HG02852 (cell line): ENCODE measurements around the gene LAMA3.

ENCODE experiments used
- ATAC-seq: cut with Tn5 transposase; IDR thresholded peaks from one replicate; pipeline ENCODE4 v1.9.1; 2021; ENCODE audit warnings: mild to moderate bottlenecking, moderate library complexity; ENCODE audit not compliant: unreplicated experiment

Gene LAMA3

DNA sequence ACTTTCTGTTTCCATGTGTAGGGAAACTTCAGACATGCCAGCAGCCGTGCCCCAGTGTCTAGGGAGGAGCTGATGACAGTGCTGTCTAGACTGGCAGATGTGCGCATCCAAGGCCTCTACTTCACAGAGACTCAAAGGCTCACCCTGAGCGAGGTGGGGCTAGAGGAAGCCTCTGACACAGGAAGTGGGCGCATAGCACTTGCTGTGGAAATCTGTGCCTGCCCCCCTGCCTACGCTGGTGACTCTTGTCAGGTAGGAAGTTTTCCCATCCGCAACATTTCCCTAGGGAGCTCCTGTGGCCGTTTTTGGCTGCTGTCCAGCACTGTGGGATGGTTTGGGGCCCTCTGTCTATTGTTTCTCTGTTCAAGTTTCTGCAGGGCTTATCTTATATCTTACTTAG lies 182.2 kb downstream of the LAMA3 start:
- no peak for ATAC-seq

DNA sequence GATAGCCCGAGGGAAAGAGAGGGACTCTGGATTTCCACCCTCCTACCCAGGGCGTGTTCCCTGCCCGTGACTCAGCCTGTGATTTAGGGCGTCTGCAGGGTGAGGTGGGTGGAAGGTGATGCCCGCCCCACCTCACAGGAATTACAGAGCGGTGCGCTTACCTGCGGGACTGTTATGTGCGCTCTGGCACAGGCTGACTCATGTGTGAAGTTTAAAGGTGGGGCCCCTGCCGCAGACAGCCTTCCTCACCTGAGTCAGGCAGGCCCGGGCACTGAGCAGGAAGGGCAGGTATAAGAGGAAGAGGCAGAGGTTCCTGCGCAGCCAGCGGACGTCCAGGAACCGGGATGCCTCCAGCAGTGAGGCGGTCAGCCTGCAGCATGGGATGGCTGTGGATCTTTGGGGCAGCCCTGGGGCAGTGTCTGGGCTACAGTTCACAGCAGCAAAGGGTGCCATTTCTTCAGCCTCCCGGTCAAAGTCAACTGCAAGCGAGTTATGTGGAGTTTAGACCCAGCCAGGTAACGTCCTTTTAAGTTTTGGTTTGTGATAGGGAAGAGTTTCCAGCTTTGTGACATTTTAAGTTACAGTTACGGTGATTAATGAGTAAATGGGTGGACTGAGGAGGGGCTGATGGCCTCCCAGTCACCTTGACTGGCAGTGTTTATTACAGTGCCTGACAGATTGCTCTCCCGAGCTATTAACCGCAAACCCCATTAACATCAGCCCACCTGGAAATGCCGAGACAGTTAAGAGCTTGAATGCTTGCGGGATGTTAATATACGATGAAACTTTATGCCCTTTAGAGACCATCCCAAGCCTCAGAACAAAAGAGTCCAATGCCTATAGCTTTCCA lies 183.7 kb downstream of the LAMA3 start:
- no peak for ATAC-seq

DNA sequence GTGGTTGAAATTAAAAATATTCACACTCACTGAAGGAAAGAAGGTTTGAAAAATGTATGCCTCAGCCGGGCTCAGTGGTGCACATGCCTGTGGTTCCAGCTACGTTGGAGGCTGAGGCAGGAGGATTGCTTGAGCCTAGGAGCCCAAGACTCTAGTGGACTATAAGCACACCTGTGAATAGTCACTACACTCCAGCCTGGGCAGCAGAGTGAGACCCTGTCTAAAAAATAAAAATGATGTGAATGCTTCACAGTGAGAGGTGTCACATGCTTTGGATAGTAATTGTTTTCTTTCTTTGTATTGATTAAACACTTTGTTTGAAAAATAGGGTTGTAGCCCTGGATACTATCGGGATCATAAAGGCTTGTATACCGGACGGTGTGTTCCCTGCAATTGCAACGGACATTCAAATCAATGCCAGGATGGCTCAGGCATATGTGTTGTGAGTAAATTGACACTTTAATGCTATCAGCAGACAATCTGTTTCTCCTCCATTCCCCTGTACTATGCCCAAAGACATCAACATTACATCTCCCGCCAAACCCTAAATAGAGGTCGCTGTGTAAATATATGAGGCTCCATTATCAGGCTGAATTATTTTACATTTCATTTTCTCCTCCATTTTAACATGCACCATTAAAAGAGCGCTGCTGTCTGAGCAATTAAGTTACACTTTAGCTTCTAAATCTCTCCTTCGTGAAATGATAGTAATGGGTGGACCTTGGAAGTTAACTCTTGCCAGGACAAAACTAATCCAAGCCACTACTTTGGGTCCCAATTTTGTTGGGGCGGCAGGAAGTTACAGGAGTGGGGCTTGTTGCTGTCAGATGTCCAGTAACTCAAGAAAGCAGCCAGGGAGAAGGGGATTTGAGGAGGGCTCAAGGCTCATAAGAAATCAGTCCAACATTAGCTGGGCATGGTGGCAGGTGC lies 187.0 kb downstream of the LAMA3 start:
- ATAC-seq: no peak

DNA sequence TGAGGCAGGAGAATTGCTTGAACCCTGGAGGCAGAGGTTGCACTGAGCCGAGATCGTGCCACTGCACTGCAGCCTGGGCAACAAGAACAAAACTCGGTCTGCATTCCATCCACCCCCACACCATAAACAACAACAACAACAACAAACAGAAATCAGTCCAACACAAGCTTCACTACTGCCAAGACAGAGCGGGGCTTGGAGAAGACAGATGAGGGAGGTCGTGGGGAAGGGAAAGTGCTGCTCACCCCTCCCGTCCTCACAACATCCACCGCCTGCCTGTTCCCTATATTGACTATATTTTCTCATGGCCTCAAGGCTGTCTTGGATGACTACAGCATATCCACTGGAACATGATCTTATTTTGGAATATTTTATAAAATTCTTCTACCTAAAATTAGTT lies 187.7 kb downstream of the LAMA3 start:
- ATAC-seq: no peak

DNA sequence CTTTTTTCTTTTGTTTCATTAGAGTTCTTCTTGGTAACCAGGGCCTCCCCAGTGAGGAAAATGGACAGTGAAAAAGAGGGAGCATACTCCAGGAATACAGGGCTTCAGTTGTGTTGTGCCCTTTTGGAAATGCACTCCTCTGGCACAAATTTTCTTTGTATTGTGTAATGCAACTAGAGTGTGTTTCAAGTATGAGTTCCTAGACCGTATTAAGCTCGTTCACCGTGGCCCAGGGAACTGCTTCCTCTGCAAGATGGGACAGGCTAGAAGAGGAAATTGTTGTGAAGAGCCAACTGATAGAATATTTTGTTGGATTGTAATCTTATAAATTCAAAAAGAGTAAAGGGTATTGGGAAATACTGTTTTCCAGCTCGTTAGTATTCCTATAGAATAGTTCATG lies 188.1 kb downstream of the LAMA3 start:
- no peak for ATAC-seq

DNA sequence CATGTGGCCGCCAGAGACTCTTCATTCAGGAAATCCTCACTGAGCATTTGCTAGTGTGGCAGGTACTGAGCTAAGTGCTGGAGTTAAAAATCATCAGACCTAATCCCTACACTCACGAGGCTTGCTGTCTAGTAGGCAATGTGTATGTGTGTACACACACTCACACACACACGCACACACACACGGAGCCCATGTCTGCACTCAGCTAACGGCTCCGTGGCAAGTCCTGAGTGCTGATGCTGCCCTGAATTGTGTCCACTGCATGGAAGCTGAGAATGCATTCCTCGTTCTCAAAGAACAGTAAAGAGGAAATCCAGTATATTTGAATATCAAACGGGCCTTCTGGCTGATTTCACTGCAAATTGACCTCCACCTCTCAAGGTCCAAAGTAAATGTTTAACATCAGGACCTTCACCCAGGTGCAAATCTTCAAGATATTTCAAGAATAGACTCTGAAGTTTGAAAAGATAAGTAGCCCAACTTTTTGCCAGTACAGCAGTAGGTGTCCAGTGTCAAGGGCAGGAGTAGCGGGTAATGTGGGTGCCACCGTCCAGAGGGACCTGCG lies 189.2 kb downstream of the LAMA3 start:
- ATAC-seq: no peak

DNA sequence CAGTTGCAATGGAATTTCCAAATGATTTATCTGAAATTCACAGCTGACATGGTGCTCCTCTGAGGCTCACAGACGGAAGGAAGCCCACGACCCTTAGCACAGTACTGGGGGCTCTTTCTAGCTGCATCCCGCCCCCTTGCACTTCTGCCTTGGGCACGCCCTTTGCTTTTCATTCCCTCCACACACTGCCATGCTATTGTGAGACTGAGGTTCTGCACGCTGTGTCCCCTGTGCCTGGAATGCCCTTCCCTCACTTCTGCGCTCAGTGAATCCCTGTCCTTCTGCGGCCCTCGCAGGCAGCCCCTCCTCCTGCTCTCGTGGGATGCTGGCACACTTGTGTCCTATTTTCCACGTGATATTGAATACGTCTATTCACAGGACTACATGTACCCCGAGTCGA lies 189.9 kb downstream of the LAMA3 start:
- no peak for ATAC-seq

DNA sequence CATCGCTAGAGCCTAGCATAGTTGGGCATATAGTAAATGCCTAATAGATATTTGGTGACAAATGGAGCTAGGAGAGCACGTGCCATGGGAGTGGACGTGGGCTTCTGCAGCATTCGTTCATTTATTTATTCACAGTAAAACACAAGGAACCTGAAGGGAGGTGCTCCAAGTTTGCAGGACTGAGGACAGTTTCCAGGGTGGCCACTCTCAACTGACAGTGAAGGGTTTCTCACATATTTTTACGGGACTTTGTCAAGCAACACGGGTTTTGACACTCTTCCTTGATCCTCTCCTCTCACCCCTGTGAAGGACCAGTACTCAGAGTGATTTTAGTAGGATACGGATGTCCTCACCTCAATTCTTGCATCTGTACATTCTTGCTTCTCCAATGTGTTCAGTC lies 190.3 kb downstream of the LAMA3 start:
- ATAC-seq: no peak

DNA sequence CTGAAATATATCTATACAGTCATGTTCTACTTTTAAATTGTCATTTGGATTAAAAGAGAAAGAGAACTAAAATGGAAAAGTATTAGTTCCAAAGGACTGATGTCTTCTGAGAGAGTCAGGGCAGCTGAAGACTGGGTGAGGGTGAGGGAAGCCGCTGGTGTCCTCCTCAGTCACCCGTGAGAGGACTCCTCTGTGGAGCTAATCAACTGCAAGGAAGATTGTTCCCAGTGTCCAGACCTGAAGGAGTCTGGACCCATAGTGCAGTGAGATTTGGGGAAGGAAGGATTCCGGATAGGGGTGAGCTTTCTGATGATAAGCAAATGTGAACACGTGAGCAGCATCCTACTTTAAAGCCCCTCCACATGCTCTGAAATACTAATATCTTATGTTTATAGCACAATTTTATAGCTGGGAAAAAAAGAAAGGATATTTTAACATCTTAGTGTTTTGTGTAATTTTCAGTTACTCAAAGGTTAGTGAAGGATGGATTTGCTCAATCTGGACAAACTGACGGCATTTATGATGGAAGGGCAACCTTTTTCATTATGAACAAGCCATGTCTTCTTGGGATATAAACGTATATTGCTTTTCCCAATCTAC lies 190.8 kb downstream of the LAMA3 start:
- no peak for ATAC-seq

DNA sequence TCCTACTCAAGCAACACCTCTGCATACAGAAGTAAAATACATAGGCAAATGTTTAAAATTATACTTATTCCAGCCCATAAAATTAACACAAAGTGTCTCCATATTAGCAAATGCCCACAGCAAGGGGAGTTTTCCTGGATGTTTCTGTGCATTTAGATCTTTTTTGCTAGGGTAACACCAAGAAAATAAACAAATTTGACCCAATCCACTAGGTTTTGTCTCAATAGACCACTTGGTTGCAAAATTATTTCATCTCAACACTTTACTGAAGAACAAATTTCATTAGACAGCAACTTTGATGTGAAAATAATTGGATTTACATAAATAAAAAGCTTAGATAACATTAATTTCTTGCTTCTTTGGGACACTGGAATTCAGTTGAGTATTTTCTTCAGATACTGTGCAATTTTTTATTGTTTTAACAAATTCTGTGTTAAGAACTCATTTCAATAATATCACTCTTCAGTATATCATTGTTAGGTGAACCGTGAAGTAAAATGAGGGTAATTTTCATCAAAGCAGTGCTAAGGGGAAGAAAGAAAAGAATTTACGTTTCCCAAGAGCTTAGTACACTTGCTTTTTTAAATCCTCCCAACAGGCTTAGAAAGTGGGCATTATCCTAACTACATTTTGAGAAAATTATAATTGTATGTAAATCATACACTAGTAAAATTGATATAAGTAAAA lies 191.8 kb downstream of the LAMA3 start:
- no peak for ATAC-seq

DNA sequence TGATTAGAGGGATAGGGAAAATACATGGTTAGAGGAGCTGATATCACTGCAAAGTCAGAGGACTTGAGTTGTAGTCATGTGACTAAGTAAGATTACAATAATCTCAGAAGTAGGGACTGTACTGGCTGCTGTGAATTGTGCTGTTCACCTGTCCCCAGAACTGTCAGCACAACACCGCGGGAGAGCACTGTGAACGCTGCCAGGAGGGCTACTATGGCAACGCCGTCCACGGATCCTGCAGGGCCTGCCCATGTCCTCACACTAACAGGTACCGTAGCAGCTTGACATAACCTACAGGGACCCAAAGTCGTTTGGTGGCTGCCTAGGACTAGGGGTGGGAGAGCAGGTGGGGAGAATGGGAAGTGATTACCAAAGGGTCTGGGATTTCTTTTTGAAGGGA lies 192.5 kb downstream of the LAMA3 start:
- ATAC-seq: no peak

DNA sequence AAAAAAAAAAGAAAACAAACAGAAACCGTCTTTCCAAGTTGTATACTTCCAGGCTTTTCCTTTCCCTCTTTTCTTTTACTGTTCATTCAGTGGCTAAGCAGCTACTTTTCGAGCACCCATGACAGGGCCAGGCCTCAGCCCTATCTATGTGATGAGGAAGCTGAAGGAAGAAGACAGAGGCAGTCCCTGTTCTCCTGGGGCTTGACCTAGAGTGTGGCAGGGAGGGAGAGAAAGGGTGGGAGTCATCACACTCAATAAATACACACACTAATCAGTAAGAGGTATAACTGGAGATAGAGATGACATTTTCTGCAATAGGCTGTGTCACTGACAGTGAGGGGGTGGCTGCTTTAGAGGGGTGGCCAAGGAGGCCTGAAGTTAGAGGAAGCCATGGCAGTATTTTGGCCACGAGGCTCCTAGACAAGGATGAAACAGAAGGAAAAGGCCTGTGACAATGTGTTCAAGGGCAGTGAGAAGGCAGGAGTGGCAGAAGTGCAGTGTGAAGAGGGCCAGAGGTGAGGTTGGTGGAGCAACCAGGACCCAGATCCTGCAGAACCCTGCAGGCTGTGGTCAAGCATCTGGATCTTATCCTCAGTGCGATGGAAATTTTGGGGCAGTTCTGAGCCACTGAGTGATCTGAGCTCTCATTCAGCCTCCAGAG lies 193.5 kb downstream of the LAMA3 start:
- no peak for ATAC-seq

DNA sequence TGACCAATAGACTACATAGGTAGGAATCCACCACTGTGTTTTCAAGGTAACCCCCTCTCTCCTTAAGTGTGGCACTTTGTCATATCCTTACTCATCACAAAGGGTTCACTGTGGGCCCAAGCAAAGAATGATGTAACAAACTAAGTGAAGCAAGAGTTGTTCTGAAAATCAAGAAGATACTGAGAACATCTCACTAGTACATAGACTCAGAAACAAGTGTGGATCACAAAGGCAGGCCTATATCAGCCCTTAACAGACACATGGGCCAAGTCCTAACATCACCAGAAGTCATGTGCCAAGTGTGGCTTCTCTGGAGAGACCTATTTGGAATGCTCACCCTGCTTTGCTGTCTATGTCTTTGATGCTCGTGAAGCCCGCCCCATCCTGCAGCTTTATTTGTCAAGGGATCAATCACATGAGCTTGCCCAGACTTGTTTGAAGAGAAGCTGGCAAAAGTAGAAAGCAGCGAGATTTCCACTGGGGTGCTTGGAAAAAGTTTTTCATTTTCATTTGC lies 194.1 kb downstream of the LAMA3 start:
- no peak for ATAC-seq

DNA sequence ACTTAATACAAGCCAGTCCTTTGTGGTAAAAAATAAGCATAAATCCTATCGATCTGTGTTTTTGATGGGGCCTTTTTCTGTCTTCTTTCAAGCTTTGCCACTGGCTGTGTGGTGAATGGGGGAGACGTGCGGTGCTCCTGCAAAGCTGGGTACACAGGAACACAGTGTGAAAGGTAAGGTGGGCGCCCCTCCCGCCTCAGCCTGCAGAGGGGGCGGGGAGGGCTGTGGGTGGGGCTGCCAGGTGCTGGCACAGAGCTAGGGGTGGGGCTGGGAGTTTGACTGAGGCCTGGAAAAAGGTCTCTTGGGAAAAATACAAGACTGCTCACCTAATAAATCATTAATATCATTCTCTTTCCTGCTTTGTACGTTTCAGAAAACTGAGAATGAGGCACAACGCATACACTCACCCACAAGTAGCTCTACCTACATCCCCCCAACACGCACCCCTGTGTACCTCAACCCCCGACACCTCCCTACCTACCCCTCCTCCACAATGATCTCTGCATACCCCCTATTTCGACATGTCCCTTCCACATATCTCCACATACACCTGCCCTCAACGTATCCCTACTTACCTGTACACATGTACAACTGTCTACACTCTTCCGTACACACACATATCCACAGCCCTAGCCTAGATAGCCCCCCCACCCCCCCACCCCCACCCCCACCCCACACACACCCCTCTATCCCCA lies 195.6 kb downstream of the LAMA3 start:
- ATAC-seq: no peak

DNA sequence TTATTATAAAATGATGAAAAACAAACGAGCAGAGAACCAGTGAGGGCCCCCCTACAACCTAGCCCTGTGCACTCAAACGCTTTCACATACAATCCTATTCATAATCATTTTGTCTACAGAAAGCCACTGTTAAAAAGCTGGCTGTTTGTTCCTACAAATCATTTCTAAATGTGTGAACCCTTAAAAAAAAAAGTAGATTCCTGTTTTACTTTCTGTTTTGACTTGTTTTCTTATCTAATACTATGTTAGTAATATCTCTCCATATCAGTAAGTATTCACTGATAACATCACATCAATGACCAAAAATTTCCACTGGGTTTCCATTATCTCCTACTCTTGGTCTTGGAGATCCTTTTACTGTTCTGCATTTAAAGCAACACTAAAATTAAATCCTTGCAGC lies 196.5 kb downstream of the LAMA3 start:
- no peak for ATAC-seq

DNA sequence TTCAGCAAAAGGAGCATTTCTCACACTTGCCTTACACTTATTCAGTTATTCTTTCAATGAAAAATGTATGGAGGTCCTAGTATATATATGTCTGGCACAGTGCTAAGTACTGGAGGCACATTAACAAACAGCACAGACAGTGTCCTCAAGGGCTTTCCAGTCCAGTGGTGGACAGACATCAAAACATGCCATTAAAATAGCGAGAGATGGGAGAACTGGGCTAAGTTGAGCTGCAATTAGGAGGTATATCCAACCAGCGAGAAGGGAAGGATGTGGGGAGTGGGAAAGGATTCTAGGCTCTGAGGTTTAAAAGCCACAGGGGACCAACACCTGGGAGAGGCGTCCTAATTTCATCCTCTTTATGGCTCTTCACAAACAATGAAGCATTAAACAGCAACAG lies 197.8 kb downstream of the LAMA3 start:
- no peak for ATAC-seq

DNA sequence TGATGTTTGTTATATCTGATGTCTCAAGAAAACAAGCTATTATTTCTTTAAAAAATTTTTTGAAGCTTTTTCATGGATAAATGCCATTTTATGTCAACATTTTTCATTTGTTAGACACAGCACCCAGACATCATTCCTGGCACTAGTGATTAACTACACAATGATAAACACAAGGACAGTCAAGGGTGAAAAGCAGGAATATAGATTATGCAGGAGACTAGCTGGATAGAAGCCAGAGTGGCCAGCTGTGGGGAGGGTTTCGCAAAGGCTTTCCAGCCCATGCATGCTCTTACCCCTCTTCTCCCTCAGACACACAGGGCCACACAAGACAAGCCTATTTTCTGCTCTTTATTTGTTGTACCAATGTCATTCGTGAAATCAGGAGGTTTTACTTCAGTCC lies 198.2 kb downstream of the LAMA3 start:
- ATAC-seq: no peak

DNA sequence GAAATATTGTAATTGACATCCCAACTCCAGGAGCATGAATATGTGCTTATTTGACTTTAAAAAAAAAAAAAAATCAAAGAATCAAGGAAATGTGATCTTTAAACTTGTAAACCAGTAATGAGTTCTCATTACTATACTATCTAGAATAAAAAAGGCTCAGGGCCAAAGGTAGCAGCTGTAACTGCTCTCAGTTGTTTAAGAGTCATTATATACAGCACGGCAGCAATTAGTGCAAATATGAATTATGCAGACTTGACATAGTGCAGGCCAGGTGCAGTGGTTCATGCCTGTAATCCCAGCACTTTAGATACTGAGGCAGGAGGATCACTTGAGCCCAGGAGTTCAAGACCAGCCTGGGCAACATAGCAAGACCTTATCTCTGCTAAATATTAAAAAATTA lies 199.6 kb downstream of the LAMA3 start:
- no peak for ATAC-seq

DNA sequence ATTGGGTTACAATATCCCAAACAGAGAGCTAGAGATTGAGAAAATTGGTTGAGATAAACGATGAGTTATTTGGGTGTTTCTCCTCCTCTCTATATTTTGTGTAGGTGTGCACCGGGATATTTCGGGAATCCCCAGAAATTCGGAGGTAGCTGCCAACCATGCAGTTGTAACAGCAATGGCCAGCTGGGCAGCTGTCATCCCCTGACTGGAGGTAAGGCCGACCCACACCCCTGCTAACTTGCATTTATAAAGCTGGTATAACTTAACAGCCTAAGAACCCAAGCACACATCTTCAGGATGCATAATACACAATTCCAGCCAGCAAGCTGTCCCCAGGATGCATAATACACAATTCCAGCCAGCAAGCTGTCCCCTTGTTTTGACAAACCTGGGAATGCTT lies 200.7 kb downstream of the LAMA3 start:
- no peak for ATAC-seq
